Measurements from ENCODE around the gene CNBP.
"Not testable (repeated sequence)": the region's sequence is repeated elsewhere in the genome, so short reads cannot be mapped to it uniquely, and the experiment has no call there.

GRCh38 chr3:129184784-129185542 is 1.3 kb upstream of the CNBP start:
- not testable (repeated sequence) for TF ChIP-seq CTCF (IDR thresholded peaks at IDR 0.05; ENCODE audit: poor library complexity, severe bottlenecking); RAD21 (conservative IDR thresholded peaks at IDR 0.05); EP300 (conservative IDR thresholded peaks at IDR 0.05; ENCODE audit: poor library complexity, severe bottlenecking); POLR2AphosphoS5 (IDR thresholded peaks at IDR 0.05)
